Measurements from ENCODE around the gene EML4. TPM values are rescaled to one million over a fixed set of nuclear protein-coding genes. Genes with fewer than 3 reads are reported as not detected.

Gene EML4
- total and polyA plus RNA-seq, 2 of the 13 experiments (the other 11 are each of a cell fraction or from before 2014, with no cell fraction given) = 243 to 476 TPM

- peaks cover 61% of the 10 kb centered on the region for H4K20me1 ChIP-seq (ENCODE audit: insufficient read depth, low read length)
- intact Hi-C loops (cut with micrococcal nuclease; ENCODE audit: unreplicated experiment) (no loop called here), in situ Hi-C loops (cut with HindIII; ENCODE audit: extremely low pct_ligation_motif_present, low pct_unique_long_range_greater_than_20kb) (loop anchor here (25.0 kb wide), 1 partner anchor 332 kb away; no protein-coding TSS in a partner anchor)
- H3K9me3 ChIP-seq (ENCODE audit: low read length) = no peaks in the 10 kb centered on the region
- H3K9ac ChIP-seq (ENCODE audit: insufficient read depth, low read depth, low read length) = peak overlapping the region; percentile 38
- no peak overlapping the region for H2AFZ ChIP-seq (ENCODE audit: low read length)
- ChIA-PET POLR2A (interaction anchor here (0.8 to 4.2 kb wide), 12 partner anchors 11 to 102 kb away, joined by 3 to 33 read pairs (median 5); no protein-coding TSS in a partner anchor), CTCF (ENCODE audit: low intra/inter-chr PET ratio, low total read pairs) (no interaction called here)
- H3K27ac ChIP-seq (ENCODE audit: extremely low read length, insufficient read depth, low read length) = peak overlapping the region; percentile 98
- ATAC-seq (no peak), DNase-seq (ENCODE audit: low spot score) (no peak), FAIRE-seq (no peak)
- peaks cover 100% of the 10 kb centered on the region for H3K4me1 ChIP-seq (ENCODE audit: insufficient read depth, low read length)
- peak overlapping the region; percentile 76 for H3K4me2 ChIP-seq (ENCODE audit: low read depth, low read length)
- BruUV-seq (replicated peaks) = no TSS peak
- WGBS (ENCODE audit: low lambda C conversion rate) = 59% methylated on average over 4 of the region's 4 CpGs
- peaks cover 4 to 24% of the 10 kb centered on the region in 2 experiments for H3K36me3 ChIP-seq (replicated peaks in 1 of 2; ENCODE audit: control insufficient read depth in 1 of 2, insufficient read depth in 2 of 2, low read length in 2 of 2)
- H3K27me3 ChIP-seq (ENCODE audit: control insufficient read depth in 1 of 2, insufficient read depth in 2 of 2, low read length in 2 of 2) = no peaks in the 10 kb centered on the region
- H3K79me2 ChIP-seq (ENCODE audit: insufficient read depth, low read length) = peaks cover 100% of the 10 kb centered on the region
- peak overlapping the region in 1 of 3 experiments; percentile 6; a peak in 2 of 6 replicates for H3K4me3 ChIP-seq (replicated peaks in 1 of 3; ENCODE audit: insufficient read depth in 1 of 3, low read depth in 2 of 3, low read length in 3 of 3)
- TF ChIP-seq TARDBP (CRISPR knock-in tag; IDR thresholded peaks at IDR 0.05) (0 out of 2 replicates have a peak, but pooled peaks have one; percentile 38), TFE3 (CRISPR knock-in tag; IDR thresholded peaks at IDR 0.05) (0 out of 2 replicates have a peak, but pooled peaks have one; percentile 12), TOPORS (CRISPR knock-in tag; IDR thresholded peaks at IDR 0.05) (no peak), ZNF552 (CRISPR knock-in tag; IDR thresholded peaks at IDR 0.05; ENCODE audit: borderline replicate concordance) (no peak), FOSL2 (CRISPR knock-in tag; IDR thresholded peaks at IDR 0.05) (0 out of 2 replicates have a peak, but pooled peaks have one; percentile 20), ZNF367 (CRISPR knock-in tag; IDR thresholded peaks at IDR 0.05; ENCODE audit: borderline replicate concordance) (no peak), PATZ1 (CRISPR knock-in tag; IDR thresholded peaks at IDR 0.05) (no peak), GABPA (IDR thresholded peaks at IDR 0.05; ENCODE audit: low read depth, low read length) (no peak), GABPA (CRISPR knock-in tag; IDR thresholded peaks at IDR 0.05; ENCODE audit: low read depth) (no peak)
- TF ChIP-seq, protein P1, sequence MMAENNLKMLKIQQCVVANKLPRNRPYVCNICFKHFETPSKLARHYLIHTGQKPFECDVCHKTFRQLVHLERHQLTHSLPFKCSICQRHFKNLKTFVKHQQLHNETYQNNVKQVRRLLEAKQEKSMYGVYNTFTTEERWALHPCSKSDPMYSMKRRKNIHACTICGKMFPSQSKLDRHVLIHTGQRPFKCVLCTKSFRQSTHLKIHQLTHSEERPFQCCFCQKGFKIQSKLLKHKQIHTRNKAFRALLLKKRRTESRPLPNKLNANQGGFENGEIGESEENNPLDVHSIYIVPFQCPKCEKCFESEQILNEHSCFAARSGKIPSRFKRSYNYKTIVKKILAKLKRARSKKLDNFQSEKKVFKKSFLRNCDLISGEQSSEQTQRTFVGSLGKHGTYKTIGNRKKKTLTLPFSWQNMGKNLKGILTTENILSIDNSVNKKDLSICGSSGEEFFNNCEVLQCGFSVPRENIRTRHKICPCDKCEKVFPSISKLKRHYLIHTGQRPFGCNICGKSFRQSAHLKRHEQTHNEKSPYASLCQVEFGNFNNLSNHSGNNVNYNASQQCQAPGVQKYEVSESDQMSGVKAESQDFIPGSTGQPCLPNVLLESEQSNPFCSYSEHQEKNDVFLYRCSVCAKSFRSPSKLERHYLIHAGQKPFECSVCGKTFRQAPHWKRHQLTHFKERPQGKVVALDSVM (CRISPR knock-in tag; IDR thresholded peaks at IDR 0.05) = peak; percentile 83
- TF ChIP-seq, protein P2, sequence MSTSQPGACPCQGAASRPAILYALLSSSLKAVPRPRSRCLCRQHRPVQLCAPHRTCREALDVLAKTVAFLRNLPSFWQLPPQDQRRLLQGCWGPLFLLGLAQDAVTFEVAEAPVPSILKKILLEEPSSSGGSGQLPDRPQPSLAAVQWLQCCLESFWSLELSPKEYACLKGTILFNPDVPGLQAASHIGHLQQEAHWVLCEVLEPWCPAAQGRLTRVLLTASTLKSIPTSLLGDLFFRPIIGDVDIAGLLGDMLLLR (CRISPR knock-in tag; IDR thresholded peaks at IDR 0.05) = no peak
- TF ChIP-seq, protein P3, sequence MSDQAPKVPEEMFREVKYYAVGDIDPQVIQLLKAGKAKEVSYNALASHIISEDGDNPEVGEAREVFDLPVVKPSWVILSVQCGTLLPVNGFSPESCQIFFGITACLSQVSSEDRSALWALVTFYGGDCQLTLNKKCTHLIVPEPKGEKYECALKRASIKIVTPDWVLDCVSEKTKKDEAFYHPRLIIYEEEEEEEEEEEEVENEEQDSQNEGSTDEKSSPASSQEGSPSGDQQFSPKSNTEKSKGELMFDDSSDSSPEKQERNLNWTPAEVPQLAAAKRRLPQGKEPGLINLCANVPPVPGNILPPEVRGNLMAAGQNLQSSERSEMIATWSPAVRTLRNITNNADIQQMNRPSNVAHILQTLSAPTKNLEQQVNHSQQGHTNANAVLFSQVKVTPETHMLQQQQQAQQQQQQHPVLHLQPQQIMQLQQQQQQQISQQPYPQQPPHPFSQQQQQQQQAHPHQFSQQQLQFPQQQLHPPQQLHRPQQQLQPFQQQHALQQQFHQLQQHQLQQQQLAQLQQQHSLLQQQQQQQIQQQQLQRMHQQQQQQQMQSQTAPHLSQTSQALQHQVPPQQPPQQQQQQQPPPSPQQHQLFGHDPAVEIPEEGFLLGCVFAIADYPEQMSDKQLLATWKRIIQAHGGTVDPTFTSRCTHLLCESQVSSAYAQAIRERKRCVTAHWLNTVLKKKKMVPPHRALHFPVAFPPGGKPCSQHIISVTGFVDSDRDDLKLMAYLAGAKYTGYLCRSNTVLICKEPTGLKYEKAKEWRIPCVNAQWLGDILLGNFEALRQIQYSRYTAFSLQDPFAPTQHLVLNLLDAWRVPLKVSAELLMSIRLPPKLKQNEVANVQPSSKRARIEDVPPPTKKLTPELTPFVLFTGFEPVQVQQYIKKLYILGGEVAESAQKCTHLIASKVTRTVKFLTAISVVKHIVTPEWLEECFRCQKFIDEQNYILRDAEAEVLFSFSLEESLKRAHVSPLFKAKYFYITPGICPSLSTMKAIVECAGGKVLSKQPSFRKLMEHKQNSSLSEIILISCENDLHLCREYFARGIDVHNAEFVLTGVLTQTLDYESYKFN (CRISPR knock-in tag; conservative IDR thresholded peaks at IDR 0.05) = 0 out of 2 replicates have a peak, but pooled peaks have one; percentile 37
- TF ChIP-seq, protein P4, sequence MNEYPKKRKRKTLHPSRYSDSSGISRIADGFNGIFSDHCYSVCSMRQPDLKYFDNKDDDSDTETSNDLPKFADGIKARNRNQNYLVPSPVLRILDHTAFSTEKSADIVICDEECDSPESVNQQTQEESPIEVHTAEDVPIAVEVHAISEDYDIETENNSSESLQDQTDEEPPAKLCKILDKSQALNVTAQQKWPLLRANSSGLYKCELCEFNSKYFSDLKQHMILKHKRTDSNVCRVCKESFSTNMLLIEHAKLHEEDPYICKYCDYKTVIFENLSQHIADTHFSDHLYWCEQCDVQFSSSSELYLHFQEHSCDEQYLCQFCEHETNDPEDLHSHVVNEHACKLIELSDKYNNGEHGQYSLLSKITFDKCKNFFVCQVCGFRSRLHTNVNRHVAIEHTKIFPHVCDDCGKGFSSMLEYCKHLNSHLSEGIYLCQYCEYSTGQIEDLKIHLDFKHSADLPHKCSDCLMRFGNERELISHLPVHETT (CRISPR knock-in tag; conservative IDR thresholded peaks at IDR 0.05) = no peak
Measured at GRCh38 chr2:42194428-42194827, 25.3 kb downstream of the EML4 start.

All from HepG2 (cell line).